Mammary epithelial cell (primary cell): ENCODE results near the gene CMKLR1.

ENCODE experiments used
- CTCF ChIP-seq, 2 donors: IDR thresholded peaks in 1 of 2; conservative IDR thresholded peaks in 1 of 2; 2 replicates each; pipeline ENCODE4 v1.5.1; 2011 to 2012; ENCODE audit warnings: inconsistent platforms in 2 of 2, low read length in 2 of 2, mild to moderate bottlenecking in 2 of 2, control low read depth in 1 of 2, low read depth in 1 of 2; ENCODE audit not compliant: insufficient read depth in 1 of 2; ENCODE audit errors: extremely low read depth in 1 of 2
- EZH2 ChIP-seq: IDR thresholded peaks from 2 replicates; pipeline ENCODE4 v1.6.1; 2012; ENCODE audit warnings: low read length, inconsistent platforms, borderline replicate concordance

GRCh38 chr12:108370415-108370814, 31.3 kb upstream of the CMKLR1 start:
- TF ChIP-seq CTCF (conservative IDR thresholded peaks at IDR 0.05 in 1 of 2, IDR thresholded peaks at IDR 0.05 in 1 of 2; ENCODE audit: extremely low read depth in 1 of 2, insufficient read depth in 1 of 2, low read depth in 1 of 2, low read length in 2 of 2) (no peak), EZH2 (no peak)
